WTC11 (cell line): Measurements from ENCODE around the gene KDM5B. TPM values are rescaled to one million over a fixed set of nuclear protein-coding genes. Genes with fewer than 3 reads are reported as not detected.

Experiments used
- ATAC-seq: fragments of 200-7000 bp; cut with Tn5 transposase; 2 replicates; pipeline ENCODE4 v1.10.0; 2021; ENCODE audit warnings: mild to moderate bottlenecking, moderate library complexity
- CTCF ChIA-PET: fragments of 300-600 bp; sonication (Branson Sonifier 250); formaldehyde crosslinking; loops from one replicate; lab custom pipeline; 2021; ENCODE audit warnings: antibody characterized with exemption; lab: Charles Lee
- POLR2A ChIA-PET: fragments of 350-600 bp; sonication (Branson Sonifier 250); formaldehyde crosslinking; loops from one replicate; lab custom pipeline; 2021; ENCODE audit warnings: antibody characterized with exemption; lab: Charles Lee
- DNase-seq: peaks from one replicate; pipeline ENCODE4 v3.0.0; 2021; ENCODE audit warnings: low spot score
- H3K27ac Mint-ChIP-seq: 2 replicates; pipeline ENCODE4 v1.8.0; 2021; ENCODE audit warnings: mixed read lengths
- H3K27me3 Mint-ChIP-seq: 2 replicates; pipeline ENCODE4 v1.8.0; 2021; ENCODE audit warnings: low read depth, mild to moderate bottlenecking, moderate library complexity, mixed read lengths
- H3K36me3 Mint-ChIP-seq: 2 replicates; pipeline ENCODE4 v1.8.0; 2021; ENCODE audit warnings: mixed read lengths
- H3K4me1 Mint-ChIP-seq: 2 replicates; pipeline ENCODE4 v1.8.0; 2022; ENCODE audit warnings: mixed read lengths
- H3K4me3 Mint-ChIP-seq: 2 replicates; pipeline ENCODE4 v1.8.0; 2021; ENCODE audit warnings: mild to moderate bottlenecking, moderate library complexity, mixed read lengths
- H3K9me3 Mint-ChIP-seq: 2 replicates; pipeline ENCODE4 v1.8.0; 2021; ENCODE audit warnings: mixed read lengths
- E2F5 ChIP-seq: sonication (generic); formaldehyde crosslinking; IDR thresholded peaks from 2 replicates; pipeline ENCODE4 v1.8.1; 2022; ENCODE audit warnings: mild to moderate bottlenecking, moderate library complexity, missing genetic modification reagents
- FOXJ3 ChIP-seq: sonication (generic); formaldehyde crosslinking; IDR thresholded peaks from 2 replicates; pipeline ENCODE4 v1.9.0; 2021; ENCODE audit warnings: missing genetic modification reagents, mild to moderate bottlenecking, borderline replicate concordance
- MXD4 ChIP-seq: fragments of 250-450 bp; sonication (Bioruptor Pico); IDR thresholded peaks from 2 replicates; pipeline ENCODE4 v1.8.0; 2021; ENCODE audit warnings: mild to moderate bottlenecking, moderate library complexity, borderline replicate concordance
- NFE2L1 ChIP-seq: sonication (generic); formaldehyde crosslinking; IDR thresholded peaks from 2 replicates; pipeline ENCODE4 v1.8.1; 2023; ENCODE audit warnings: missing genetic modification reagents
- USF1 ChIP-seq: sonication (generic); formaldehyde crosslinking; IDR thresholded peaks from 2 replicates; pipeline ENCODE4 v1.8.0; 2022; ENCODE audit warnings: mild to moderate bottlenecking, missing genetic modification reagents
- ZNF317 ChIP-seq: sonication (generic); formaldehyde crosslinking; IDR thresholded peaks from 2 replicates; pipeline ENCODE4 v1.8.1; 2023; ENCODE audit warnings: low read depth, mild to moderate bottlenecking, moderate library complexity, missing genetic modification reagents, borderline replicate concordance
- total RNA-seq: library from RNA; stranded (reverse); gene quantifications from 3 replicates; pipeline ENCODE4 v1.2.3, GENCODE V29; 2021
- TF ChIP-seq, protein P1 (sequence below): fragments of 200-600 bp; IDR thresholded peaks from 2 replicates; pipeline ENCODE4 v1.8.0; 2022; ENCODE audit warnings: antibody characterized with exemption
- TF ChIP-seq, protein P2 (sequence below): sonication (generic); formaldehyde crosslinking; IDR thresholded peaks from 2 replicates; pipeline ENCODE4 v1.8.1; 2022; ENCODE audit warnings: missing genetic modification reagents, borderline replicate concordance

KDM5B gene
- total RNA-seq, 1 experiment from 2014 or later: 222 TPM

DNA sequence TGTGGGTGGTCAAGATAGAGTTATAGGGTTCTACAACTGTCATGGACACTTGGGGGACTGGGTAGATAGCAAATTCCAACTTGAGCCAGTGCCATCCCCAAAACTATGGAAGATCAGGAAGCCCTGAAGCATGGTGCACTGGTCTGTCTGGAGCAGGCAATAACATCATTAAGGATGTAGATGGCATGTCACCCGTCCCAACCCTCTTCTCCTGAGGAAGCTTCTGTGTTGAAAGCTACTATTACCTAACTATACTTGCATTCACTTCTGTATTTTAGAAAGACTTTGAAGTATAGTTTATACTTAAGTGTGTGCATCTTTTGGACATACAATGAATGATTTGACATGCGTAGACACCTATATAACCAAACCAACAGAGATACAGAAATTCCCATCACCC is 47.8 kb upstream of the KDM5B start (continued):
- TF ChIP-seq, protein P1, sequence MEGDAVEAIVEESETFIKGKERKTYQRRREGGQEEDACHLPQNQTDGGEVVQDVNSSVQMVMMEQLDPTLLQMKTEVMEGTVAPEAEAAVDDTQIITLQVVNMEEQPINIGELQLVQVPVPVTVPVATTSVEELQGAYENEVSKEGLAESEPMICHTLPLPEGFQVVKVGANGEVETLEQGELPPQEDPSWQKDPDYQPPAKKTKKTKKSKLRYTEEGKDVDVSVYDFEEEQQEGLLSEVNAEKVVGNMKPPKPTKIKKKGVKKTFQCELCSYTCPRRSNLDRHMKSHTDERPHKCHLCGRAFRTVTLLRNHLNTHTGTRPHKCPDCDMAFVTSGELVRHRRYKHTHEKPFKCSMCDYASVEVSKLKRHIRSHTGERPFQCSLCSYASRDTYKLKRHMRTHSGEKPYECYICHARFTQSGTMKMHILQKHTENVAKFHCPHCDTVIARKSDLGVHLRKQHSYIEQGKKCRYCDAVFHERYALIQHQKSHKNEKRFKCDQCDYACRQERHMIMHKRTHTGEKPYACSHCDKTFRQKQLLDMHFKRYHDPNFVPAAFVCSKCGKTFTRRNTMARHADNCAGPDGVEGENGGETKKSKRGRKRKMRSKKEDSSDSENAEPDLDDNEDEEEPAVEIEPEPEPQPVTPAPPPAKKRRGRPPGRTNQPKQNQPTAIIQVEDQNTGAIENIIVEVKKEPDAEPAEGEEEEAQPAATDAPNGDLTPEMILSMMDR: no peak

- POLR2A ChIA-PET: no interaction called here
- CTCF ChIA-PET: interaction anchor here (1.9 kb wide), 1 partner anchor 144 kb away, joined by 8 read pairs; no protein-coding TSS in a partner anchor
- no peak for ATAC-seq
These were observed 46.6 kb upstream of the KDM5B start for GRCh38 chr1:202854787-202855186.

DNA sequence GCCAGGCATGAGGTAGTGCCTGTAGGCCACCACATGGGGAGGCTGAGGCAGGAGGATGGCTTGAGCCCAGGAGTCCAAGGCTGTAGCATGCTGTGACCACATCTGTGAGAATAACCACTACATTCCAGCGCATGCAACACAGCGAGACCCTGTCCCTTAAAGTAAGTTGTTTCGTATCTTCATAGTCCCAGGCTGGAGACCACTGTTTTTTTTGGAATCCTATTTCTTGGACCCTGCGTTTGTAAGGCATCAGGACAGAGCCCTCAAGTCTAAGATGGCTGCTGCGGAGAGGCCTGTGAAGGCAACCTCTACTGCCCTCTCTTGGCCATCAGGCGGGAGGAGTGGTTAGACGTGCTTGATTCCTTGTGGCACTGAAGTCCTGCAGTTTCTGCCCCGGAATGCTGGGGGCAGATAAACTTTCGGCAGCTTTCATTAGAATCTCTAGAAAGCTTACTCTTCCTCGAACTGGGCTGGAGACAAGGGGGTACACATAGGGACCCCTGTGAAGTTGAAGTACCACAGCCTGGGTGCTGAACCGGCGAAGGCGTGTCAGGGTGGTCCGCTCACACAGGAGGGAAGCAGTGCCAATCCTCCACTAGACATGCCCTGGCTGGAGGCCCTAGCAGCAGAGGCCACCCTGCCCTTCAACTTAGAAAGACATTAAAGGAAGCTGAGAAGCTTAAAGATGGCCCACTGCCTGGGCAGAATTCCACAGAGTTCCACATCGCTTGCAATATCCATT is 44.1 kb upstream of the KDM5B start:
- peak overlapping the region; percentile 81; the same call in 1 of the 2 replicates for H3K27ac Mint-ChIP-seq
- H3K27me3 Mint-ChIP-seq: no peaks in the 10 kb centered on the region
- H3K4me1 Mint-ChIP-seq: 0 out of 2 replicates have a peak, but pooled peaks cover 4% of the 10 kb centered on the region
- peaks cover 34% of the 10 kb centered on the region for H3K36me3 Mint-ChIP-seq
- H3K4me3 Mint-ChIP-seq: no peak overlapping the region
- ChIA-PET POLR2A (interaction anchor here (0.6 kb wide), 1 partner anchor 15 kb away, joined by 3 read pairs; no protein-coding TSS in a partner anchor), CTCF (interaction anchor here (1.6 to 1.9 kb wide), 3 partner anchors 8 to 34 kb away, joined by 3 to 8 read pairs (median 5); no protein-coding TSS in a partner anchor)
- no peak for TF ChIP-seq USF1 (CRISPR knock-in tag)
- TF ChIP-seq, protein P1: peak; percentile 10; the same call in 1 of the 2 replicates
- DNase-seq (peak; percentile 70), ATAC-seq (peak; percentile 96)
- H3K9me3 Mint-ChIP-seq: no peaks in the 10 kb centered on the region

More at GRCh38 chr1:202854787-202855186, 46.6 kb upstream of the KDM5B start:
- no peak overlapping the region for H3K4me3 Mint-ChIP-seq
- TF ChIP-seq ZNF317 (CRISPR knock-in tag): no peak
- no peak for TF ChIP-seq E2F5 (CRISPR knock-in tag)
- no peak for TF ChIP-seq FOXJ3
- TF ChIP-seq NFE2L1 (CRISPR knock-in tag): no peak
- no peak for TF ChIP-seq MXD4 (CRISPR knock-in tag)
- TF ChIP-seq, protein P2, sequence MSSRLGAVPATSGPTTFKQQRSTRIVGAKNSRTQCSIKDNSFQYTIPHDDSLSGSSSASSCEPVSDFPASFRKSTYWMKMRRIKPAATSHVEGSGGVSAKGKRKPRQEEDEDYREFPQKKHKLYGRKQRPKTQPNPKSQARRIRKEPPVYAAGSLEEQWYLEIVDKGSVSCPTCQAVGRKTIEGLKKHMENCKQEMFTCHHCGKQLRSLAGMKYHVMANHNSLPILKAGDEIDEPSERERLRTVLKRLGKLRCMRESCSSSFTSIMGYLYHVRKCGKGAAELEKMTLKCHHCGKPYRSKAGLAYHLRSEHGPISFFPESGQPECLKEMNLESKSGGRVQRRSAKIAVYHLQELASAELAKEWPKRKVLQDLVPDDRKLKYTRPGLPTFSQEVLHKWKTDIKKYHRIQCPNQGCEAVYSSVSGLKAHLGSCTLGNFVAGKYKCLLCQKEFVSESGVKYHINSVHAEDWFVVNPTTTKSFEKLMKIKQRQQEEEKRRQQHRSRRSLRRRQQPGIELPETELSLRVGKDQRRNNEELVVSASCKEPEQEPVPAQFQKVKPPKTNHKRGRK (CRISPR knock-in tag): no peak
- TF ChIP-seq, all 79 proteins: peak for 0
- H3K36me3 Mint-ChIP-seq: peaks cover 46% of the 10 kb centered on the region
- no peaks in the 10 kb centered on the region for H3K27me3 Mint-ChIP-seq
- no peak for DNase-seq
- H3K4me1 Mint-ChIP-seq: peaks cover 5% of the 10 kb centered on the region
- no peaks in the 10 kb centered on the region for H3K9me3 Mint-ChIP-seq
- no peak overlapping the region for H3K27ac Mint-ChIP-seq
